Measurements from ENCODE around the gene APBA1. TPM values are rescaled to one million over a fixed set of nuclear protein-coding genes. Genes with fewer than 3 reads are reported as not detected.

The APBA1 gene
- total RNA-seq, 2 experiments from 2014 or later = 0.26 to 0.51 TPM

DNA sequence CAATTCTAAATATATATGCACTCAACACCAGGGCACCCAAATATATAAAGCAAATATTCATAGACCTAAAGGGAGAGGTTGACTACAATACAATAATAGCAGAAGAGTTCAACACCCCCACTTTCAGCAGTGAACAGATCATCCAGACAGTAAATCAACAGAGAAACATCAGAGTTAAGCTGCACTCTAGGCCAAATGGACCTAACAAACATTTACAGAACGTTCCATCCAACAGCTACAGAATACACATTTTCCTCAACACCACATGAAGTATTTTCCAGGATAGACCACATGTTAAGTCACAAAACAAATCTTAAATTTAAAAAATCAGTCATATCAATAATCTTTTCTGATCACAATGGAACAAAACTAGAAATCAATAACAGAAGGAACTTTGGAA, 18.9 kb downstream of the APBA1 start:
- POLR2A ChIA-PET = no interaction called here
- CTCF ChIA-PET = no interaction called here
- DNase-seq = no peak
- no peaks in the 10 kb centered on the region for H3K4me1 Mint-ChIP-seq (ENCODE audit: low read depth)
- intact Hi-C loops (cut with micrococcal nuclease) = no loop called here
- H3K9me3 Mint-ChIP-seq = no peaks in the 10 kb centered on the region
- H3K36me3 Mint-ChIP-seq = no peaks in the 10 kb centered on the region
- no peak overlapping the region for H3K27ac Mint-ChIP-seq
- H3K4me3 Mint-ChIP-seq = no peak overlapping the region
- peaks cover 8% of the 10 kb centered on the region for H3K27me3 Mint-ChIP-seq

DNA sequence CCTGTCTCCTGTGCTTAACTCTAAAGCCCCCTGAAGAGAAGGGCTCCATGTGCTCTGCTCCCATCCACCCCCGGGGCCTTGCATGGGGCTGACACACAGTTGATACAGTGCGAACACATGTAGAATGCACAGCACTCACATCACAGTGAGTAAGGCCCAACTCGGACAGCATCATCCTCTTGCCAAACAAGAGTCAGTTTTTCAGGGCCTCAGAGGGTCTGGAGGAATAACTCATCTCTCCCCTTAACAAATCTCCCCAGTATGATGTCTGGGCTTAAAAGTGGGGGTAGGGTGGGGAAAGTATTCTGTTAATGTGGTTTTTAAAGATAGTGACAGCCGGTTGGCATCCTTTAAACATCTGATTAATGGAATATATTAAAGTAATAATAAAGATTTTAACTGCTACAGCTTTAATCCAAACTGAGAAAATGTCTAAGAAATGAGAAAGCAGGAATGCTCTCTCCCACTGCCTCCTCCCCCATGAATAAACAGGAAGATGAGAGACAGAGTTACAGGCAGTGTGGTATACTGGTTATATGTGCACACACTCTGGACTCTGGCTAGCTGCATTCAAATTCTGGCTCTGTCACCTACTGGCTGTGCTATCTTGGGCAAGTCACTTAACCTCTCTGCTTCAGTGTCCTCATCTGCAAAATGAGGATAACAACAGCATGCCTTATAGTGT, 22.5 kb downstream of the APBA1 start:
- intact Hi-C loops (cut with micrococcal nuclease) = no loop called here
- no peak for DNase-seq
- Mint-ChIP-seq H3K4me1 (ENCODE audit: low read depth) (no peaks in the 10 kb centered on the region), H3K27me3 (peaks cover 8% of the 10 kb centered on the region), H3K4me3 (no peak overlapping the region), H3K9me3 (no peaks in the 10 kb centered on the region), H3K27ac (no peak overlapping the region), H3K36me3 (no peaks in the 10 kb centered on the region)
- ChIA-PET POLR2A (no interaction called here), CTCF (interaction anchor here (0.5 kb wide), 1 partner anchor 61 kb away, joined by 3 read pairs; no protein-coding TSS in a partner anchor)

DNA sequence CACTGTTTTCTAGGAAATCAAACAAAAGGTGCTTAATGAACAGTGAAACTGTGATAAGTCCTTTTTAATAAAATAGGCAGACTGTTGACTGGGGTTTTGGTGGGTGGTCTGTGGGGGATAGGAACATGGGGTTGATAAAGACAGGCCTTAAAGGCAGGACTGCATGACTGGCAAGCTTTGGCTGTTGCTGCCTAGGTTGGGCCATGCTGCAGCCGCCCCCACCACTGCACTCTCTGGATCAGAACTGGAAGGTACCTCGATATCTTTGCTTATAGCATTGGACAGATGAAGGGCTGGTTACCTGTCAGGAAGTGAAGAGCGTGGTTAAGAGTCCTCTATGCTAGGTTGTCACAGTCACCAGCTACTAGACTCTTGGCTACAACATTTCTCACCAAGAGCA, 24.4 kb downstream of the APBA1 start:
- intact Hi-C loops (cut with micrococcal nuclease) = no loop called here
- ChIA-PET CTCF (no interaction called here), POLR2A (no interaction called here)
- Mint-ChIP-seq H3K4me3 (no peak overlapping the region), H3K36me3 (no peaks in the 10 kb centered on the region), H3K9me3 (no peaks in the 10 kb centered on the region), H3K27ac (no peak overlapping the region), H3K4me1 (ENCODE audit: low read depth) (no peaks in the 10 kb centered on the region), H3K27me3 (peaks cover 8% of the 10 kb centered on the region)
- no peak for DNase-seq

DNA sequence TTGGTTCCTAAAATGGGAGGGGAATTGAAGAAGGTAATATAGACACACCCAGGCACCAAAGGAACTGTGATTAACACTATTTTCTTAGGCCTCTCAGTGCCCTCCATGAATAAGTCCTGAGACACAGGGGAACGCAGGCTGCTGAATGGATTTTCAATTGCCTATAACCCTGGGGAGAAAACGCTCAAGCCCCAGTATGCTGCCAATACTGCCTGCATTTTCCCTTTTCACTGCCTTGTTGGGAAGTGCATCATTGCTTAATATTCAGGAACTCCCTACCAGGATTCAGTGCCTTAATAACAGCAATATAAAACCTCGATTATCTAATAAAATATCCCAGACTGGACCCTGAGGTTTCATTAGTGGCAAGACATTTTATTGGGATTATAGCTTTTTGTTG, 25.4 kb downstream of the APBA1 start:
- Mint-ChIP-seq H3K36me3 (no peaks in the 10 kb centered on the region), H3K27ac (no peak overlapping the region), H3K4me3 (no peak overlapping the region), H3K9me3 (no peaks in the 10 kb centered on the region), H3K27me3 (peaks cover 8% of the 10 kb centered on the region), H3K4me1 (ENCODE audit: low read depth) (no peaks in the 10 kb centered on the region)
- ChIA-PET CTCF (no interaction called here), POLR2A (no interaction called here)
- intact Hi-C loops (cut with micrococcal nuclease) = no loop called here
- DNase-seq = no peak

DNA sequence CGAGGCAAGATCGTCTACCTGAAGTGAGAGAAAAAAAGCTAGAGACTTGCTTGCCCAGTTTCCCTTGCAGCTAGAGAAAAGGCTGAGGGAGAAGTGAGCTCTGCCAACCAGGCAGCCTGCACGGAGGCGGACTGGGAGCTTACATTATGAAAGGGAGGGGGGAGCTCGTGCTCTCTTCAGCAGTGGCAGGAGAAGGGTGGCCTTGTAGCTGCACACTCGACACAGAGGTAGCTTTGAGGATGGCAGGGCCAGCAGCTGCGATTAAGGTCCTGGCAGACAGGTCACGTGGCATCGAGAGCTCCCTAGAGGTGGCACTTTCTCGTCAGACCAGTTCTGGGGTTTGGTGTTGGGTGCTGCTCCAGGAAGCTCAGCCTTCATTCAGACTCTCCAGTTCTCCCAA, 26.7 kb downstream of the APBA1 start:
- Mint-ChIP-seq H3K4me1 (ENCODE audit: low read depth) (no peaks in the 10 kb centered on the region), H3K9me3 (no peaks in the 10 kb centered on the region), H3K27me3 (peaks cover 8% of the 10 kb centered on the region), H3K4me3 (no peak overlapping the region), H3K27ac (no peak overlapping the region), H3K36me3 (no peaks in the 10 kb centered on the region)
- ChIA-PET CTCF (no interaction called here), POLR2A (no interaction called here)
- intact Hi-C loops (cut with micrococcal nuclease) = no loop called here
- DNase-seq = no peak

DNA sequence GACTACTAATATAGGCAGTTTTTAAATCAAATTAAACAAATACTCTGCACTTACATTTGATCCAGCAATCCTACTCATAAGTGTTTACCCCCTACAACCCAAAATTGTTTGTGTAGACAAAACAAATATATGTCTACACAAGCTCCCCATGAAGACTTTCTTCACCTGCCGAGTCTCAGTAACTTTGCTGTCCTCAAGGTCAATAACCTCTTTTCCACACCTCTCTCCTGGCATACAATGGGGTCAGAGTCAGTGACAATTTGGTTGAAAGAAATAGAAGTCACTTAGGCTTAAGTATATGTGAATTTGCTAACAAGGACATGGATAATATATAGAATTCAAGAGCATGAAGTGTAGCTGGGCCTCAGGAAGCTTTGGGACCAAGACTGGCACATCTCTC, 29.1 kb downstream of the APBA1 start:
- H3K36me3 Mint-ChIP-seq = no peaks in the 10 kb centered on the region
- no peaks in the 10 kb centered on the region for H3K9me3 Mint-ChIP-seq
- no peaks in the 10 kb centered on the region for H3K4me1 Mint-ChIP-seq (ENCODE audit: low read depth)
- ChIA-PET POLR2A (no interaction called here), CTCF (no interaction called here)
- no peak overlapping the region for H3K4me3 Mint-ChIP-seq
- no peak overlapping the region for H3K27ac Mint-ChIP-seq
- intact Hi-C loops (cut with micrococcal nuclease) = no loop called here
- no peak for DNase-seq
- H3K27me3 Mint-ChIP-seq = no peaks in the 10 kb centered on the region

DNA sequence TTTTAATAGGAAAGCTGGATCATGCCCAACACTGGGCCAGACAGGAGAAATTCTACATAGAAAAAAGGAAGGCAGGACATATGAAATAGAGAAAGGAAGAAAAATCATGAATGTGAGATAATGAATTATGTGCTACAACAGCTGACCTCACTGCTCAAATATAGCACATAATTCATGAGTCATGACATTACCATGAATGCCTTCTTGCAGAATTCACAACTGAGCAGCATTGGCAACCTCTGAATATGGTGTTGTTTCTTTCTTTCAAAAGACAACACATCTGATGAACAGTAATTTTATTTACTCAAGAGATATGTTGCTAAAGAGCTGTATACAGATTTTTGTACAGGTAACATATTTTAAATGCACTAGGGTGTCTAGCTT, 34.4 kb downstream of the APBA1 start:
- peaks cover 4% of the 10 kb centered on the region for H3K27me3 Mint-ChIP-seq
- no peak overlapping the region for H3K4me3 Mint-ChIP-seq
- no peaks in the 10 kb centered on the region for H3K4me1 Mint-ChIP-seq (ENCODE audit: low read depth)
- intact Hi-C loops (cut with micrococcal nuclease) = no loop called here
- no peaks in the 10 kb centered on the region for H3K9me3 Mint-ChIP-seq
- no peak overlapping the region for H3K27ac Mint-ChIP-seq
- no peaks in the 10 kb centered on the region for H3K36me3 Mint-ChIP-seq
- CTCF ChIA-PET = no interaction called here
- POLR2A ChIA-PET = no interaction called here
- no peak for DNase-seq

DNA sequence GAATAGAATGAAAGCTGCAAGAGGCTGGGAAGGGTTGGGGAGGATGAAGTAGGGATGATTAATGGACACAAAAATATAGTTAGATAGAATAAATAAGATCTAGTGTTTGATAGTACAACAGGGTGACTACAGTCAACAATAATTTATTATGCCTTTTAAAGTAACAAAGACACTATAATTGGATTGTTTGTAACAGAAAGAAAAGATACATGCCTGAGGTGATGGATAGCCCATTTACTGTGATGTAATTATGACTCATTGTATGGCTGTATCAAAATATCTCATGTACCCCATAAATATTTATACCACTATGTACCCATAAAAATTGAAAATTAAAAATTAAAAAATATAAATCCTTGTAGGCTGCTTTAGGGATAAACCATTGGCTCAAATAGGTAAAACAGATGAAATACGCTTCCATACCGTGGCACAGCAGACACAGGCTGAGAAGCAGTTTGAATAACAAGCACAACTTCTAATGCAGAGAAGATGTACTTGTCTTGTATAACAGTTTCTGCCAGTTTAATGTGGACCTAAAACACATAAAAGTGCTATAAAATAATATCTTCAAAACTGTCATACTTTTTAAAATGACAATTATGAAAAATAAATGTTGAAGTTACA, 34.9 kb downstream of the APBA1 start:
- no peak overlapping the region for H3K4me3 Mint-ChIP-seq
- H3K36me3 Mint-ChIP-seq = no peaks in the 10 kb centered on the region
- ChIA-PET CTCF (no interaction called here), POLR2A (no interaction called here)
- H3K4me1 Mint-ChIP-seq (ENCODE audit: low read depth) = no peaks in the 10 kb centered on the region
- H3K27me3 Mint-ChIP-seq = peaks cover 4% of the 10 kb centered on the region
- H3K9me3 Mint-ChIP-seq = no peaks in the 10 kb centered on the region
- DNase-seq = no peak
- H3K27ac Mint-ChIP-seq = no peak overlapping the region
- intact Hi-C loops (cut with micrococcal nuclease) = no loop called here

DNA sequence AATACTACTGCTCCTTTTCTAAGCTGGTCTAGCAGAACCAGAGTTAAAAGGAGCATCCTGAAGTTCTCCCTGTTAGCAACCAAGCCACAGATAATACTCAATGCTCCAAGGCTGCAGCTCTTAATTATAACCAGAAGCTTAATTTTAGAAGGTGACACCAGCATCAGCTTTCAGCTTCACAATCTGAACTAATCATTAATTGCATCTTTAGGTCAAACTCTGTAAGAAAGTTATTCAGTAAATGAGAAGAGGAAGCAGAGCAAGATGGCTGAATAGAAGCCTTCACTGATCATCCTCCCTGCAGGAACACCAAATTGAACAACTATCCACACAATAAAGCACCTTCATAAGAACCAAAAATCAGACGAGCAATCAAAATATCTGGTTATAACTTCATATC, 38.5 kb downstream of the APBA1 start:
- intact Hi-C loops (cut with micrococcal nuclease) = no loop called here
- DNase-seq = no peak
- no peaks in the 10 kb centered on the region for H3K36me3 Mint-ChIP-seq
- ChIA-PET CTCF (no interaction called here), POLR2A (no interaction called here)
- H3K4me3 Mint-ChIP-seq = no peak overlapping the region
- no peak overlapping the region for H3K27ac Mint-ChIP-seq
- H3K27me3 Mint-ChIP-seq = peaks cover 4% of the 10 kb centered on the region
- no peaks in the 10 kb centered on the region for H3K4me1 Mint-ChIP-seq (ENCODE audit: low read depth)
- no peaks in the 10 kb centered on the region for H3K9me3 Mint-ChIP-seq

DNA sequence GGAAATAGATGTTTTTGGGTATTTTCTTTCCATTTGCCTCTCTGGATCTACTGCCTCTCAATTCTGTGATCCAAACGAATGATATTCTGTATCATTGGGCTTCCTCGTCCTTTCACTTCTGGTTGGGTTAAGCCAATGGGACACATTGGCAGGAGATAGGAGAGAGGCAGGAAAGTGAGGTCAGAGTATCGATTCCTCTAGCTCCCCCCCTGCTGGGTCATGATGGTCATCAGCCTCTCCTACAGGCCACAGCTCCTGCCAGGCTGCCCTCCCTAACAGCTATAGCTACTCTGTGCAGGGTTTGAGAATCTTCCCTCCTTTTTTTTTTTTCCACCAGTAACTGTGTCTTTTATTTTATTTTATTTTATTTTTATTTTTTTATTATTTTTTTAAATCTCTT, 39.4 kb downstream of the APBA1 start:
- intact Hi-C loops (cut with micrococcal nuclease) = no loop called here
- no peak overlapping the region for H3K27ac Mint-ChIP-seq
- CTCF ChIA-PET = no interaction called here

DNA sequence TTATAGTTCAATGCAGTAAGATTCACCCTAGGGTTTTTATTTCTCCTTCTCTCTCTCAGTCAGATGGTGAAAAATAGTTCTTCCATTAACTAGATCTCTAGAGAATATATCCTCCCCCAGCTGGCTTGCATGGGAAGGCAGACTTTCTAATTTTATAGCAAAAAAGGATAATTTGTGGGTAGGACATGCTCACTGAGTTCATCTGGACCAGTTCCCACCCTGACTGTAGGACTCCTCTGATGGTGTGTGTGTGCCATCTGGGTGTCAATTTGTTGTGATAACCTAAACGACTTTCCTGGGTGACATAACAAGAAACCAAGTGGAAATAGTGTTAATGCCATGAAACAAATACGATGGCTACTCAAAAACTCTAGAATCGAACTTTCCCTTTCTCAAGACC, 44.9 kb downstream of the APBA1 start:
- no peaks in the 10 kb centered on the region for H3K9me3 Mint-ChIP-seq
- H3K36me3 Mint-ChIP-seq = no peaks in the 10 kb centered on the region
- ChIA-PET POLR2A (no interaction called here), CTCF (no interaction called here)
- DNase-seq = no peak
- intact Hi-C loops (cut with micrococcal nuclease) = no loop called here
- H3K27ac Mint-ChIP-seq = no peak overlapping the region
- peaks cover 5% of the 10 kb centered on the region for H3K27me3 Mint-ChIP-seq
- no peaks in the 10 kb centered on the region for H3K4me1 Mint-ChIP-seq (ENCODE audit: low read depth)
- H3K4me3 Mint-ChIP-seq = no peak overlapping the region

More for the DNA sequence above, 39.4 kb downstream of the APBA1 start:
- POLR2A ChIA-PET = no interaction called here
- peaks cover 7% of the 10 kb centered on the region for H3K27me3 Mint-ChIP-seq
- H3K4me3 Mint-ChIP-seq = no peak overlapping the region
- no peaks in the 10 kb centered on the region for H3K36me3 Mint-ChIP-seq
- no peaks in the 10 kb centered on the region for H3K9me3 Mint-ChIP-seq
- H3K4me1 Mint-ChIP-seq (ENCODE audit: low read depth) = no peaks in the 10 kb centered on the region
- DNase-seq = no peak

DNA sequence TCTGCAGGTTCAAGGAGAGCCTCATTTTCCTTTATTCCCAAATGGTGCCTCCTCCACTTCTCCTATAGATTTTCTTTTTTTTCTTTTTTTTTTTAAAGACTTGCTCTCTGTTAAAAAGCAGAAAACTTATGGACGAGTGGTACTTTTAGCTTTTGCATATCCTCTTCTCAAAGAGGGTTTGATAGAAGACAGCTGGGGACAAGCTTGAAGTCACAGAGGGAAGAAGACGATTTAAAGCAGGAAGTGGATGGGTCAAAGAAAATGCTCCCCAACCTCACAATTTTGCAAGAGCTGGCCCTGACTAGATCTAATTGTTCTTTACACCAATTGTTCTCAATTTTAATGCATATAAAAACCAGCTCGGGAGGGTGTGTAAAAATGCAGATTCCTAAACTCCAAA, 48.9 kb downstream of the APBA1 start:
- intact Hi-C loops (cut with micrococcal nuclease) = no loop called here
- Mint-ChIP-seq H3K9me3 (no peaks in the 10 kb centered on the region), H3K27me3 (peaks cover 5% of the 10 kb centered on the region), H3K4me1 (ENCODE audit: low read depth) (no peaks in the 10 kb centered on the region), H3K27ac (no peak overlapping the region), H3K36me3 (no peaks in the 10 kb centered on the region), H3K4me3 (no peak overlapping the region)
- no peak for DNase-seq
- CTCF ChIA-PET = no interaction called here
- POLR2A ChIA-PET = no interaction called here

DNA sequence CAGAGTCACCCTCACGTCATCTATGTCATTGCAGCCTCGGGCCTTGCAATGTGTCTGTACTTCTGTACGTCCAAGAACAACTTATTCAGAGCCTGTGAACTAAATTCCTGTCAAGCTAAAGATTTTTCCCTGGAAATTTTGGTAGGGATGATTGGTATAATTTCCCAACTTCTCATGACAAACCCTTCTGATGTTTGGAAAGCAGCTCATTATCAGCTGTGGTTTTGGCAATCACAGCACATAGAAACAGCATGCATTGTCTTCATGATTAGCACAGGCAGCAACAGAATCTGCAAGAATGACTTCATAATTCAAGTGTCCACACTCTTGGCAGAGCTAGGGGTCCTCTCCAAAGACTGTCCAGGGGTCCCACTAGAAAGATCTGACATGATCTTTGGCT, 49.5 kb downstream of the APBA1 start:
- POLR2A ChIA-PET = no interaction called here
- Mint-ChIP-seq H3K36me3 (no peaks in the 10 kb centered on the region), H3K9me3 (no peaks in the 10 kb centered on the region), H3K4me1 (ENCODE audit: low read depth) (no peaks in the 10 kb centered on the region), H3K27me3 (peaks cover 2% of the 10 kb centered on the region), H3K4me3 (no peak overlapping the region), H3K27ac (no peak overlapping the region)
- intact Hi-C loops (cut with micrococcal nuclease) = no loop called here
- CTCF ChIA-PET = no interaction called here
- no peak for DNase-seq
